Neuron (in vitro differentiated cells): ENCODE data around the gene KLF13.

ENCODE experiments used
- H2AFZ ChIP-seq: one replicate; pipeline ENCODE4 v1.6.1; 2013; ENCODE audit warnings: low read depth, mild to moderate bottlenecking, inconsistent platforms, low read length, moderate library complexity
- H3K27me3 ChIP-seq: one replicate; pipeline ENCODE4 v1.6.1; 2013; ENCODE audit warnings: low read length; ENCODE audit not compliant: insufficient read depth
- H3K36me3 ChIP-seq: one replicate; pipeline ENCODE4 v1.6.1; 2013; ENCODE audit warnings: low read length; ENCODE audit not compliant: insufficient read depth
- H3K4me1 ChIP-seq: one replicate; pipeline ENCODE4 v1.6.1; 2013; ENCODE audit warnings: low read length; ENCODE audit not compliant: insufficient read depth
- H3K4me3 ChIP-seq: 2 replicates; pipeline ENCODE4 v1.5.1; 2013; ENCODE audit warnings: mild to moderate bottlenecking, low read length, moderate library complexity
- H3K9me3 ChIP-seq: one replicate; pipeline ENCODE4 v1.6.1; 2013; ENCODE audit warnings: low read length

The KLF13 gene

DNA sequence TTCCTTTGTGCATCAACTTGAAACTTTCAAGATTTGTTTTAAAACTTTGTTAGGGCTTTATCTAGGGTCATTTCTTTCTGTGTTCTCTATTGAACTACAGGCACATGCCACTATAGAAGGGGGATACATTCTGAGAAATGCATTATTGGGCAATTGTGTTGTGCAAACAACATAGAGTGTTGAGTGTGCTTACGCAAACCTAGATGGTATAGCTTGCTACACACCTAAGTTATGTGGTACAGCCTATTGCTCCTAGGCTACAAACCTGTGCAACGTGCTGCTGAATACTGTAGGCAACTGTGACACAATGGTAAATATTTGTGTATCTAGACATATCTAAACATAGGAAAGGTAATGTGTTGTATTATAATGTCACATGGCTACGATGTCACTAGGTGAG, 33.0 kb upstream of the KLF13 start:
- H3K9me3 ChIP-seq = no peaks in the 10 kb centered on the region
- H2AFZ ChIP-seq = no peak overlapping the region
- no peak overlapping the region for H3K4me3 ChIP-seq
- H3K36me3 ChIP-seq = no peaks in the 10 kb centered on the region
- peaks cover 9% of the 10 kb centered on the region for H3K4me1 ChIP-seq
- peaks cover 12% of the 10 kb centered on the region for H3K27me3 ChIP-seq

- Histone ChIP-seq H3K4me3 (no peak overlapping the region), H3K4me1 (peaks cover 9% of the 10 kb centered on the region), H2AFZ (no peak overlapping the region), H3K27me3 (peaks cover 12% of the 10 kb centered on the region), H3K9me3 (no peaks in the 10 kb centered on the region), H3K36me3 (no peaks in the 10 kb centered on the region)
These were observed 32.6 kb upstream of the KLF13 start for GRCh38 chr15:31294067-31294466.

DNA sequence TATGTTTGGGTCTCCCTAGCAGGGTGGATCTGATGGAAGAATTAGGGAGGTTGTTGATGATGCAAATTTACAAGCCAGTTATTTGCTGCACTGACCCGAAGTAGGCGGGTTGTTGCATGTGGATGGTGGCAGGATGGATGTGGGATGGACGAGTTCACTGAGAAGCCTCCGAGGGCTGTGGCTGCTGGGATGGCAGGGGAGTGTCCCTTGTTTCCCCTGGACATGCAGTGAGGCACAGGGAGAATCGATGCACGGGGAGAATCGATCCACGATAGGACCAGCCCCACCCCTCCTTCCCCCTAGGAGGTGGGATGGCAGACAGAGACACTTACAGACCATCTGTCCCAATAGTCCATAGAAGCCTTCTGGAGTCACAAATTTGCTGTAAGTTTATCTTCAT, 31.0 kb upstream of the KLF13 start:
- H3K36me3 ChIP-seq = no peaks in the 10 kb centered on the region
- peaks cover 12% of the 10 kb centered on the region for H3K27me3 ChIP-seq
- H3K4me1 ChIP-seq = peaks cover 9% of the 10 kb centered on the region
- H3K4me3 ChIP-seq = no peak overlapping the region
- H3K9me3 ChIP-seq = no peaks in the 10 kb centered on the region
- H2AFZ ChIP-seq = no peak overlapping the region

- no peaks in the 10 kb centered on the region for H3K36me3 ChIP-seq
- H3K4me3 ChIP-seq = no peak overlapping the region
- H3K9me3 ChIP-seq = no peaks in the 10 kb centered on the region
- peaks cover 9% of the 10 kb centered on the region for H3K4me1 ChIP-seq
- H3K27me3 ChIP-seq = peaks cover 12% of the 10 kb centered on the region
- H2AFZ ChIP-seq = no peak overlapping the region
These were observed 30.4 kb upstream of the KLF13 start for GRCh38 chr15:31296219-31296645.

GRCh38 chr15:31296646-31297574, 29.7 kb upstream of the KLF13 start:
- Histone ChIP-seq H3K36me3 (no peaks in the 10 kb centered on the region), H3K27me3 (peaks cover 12% of the 10 kb centered on the region), H3K4me1 (peaks cover 11% of the 10 kb centered on the region), H3K9me3 (no peaks in the 10 kb centered on the region), H3K4me3 (no peak overlapping the region), H2AFZ (no peak overlapping the region)

DNA sequence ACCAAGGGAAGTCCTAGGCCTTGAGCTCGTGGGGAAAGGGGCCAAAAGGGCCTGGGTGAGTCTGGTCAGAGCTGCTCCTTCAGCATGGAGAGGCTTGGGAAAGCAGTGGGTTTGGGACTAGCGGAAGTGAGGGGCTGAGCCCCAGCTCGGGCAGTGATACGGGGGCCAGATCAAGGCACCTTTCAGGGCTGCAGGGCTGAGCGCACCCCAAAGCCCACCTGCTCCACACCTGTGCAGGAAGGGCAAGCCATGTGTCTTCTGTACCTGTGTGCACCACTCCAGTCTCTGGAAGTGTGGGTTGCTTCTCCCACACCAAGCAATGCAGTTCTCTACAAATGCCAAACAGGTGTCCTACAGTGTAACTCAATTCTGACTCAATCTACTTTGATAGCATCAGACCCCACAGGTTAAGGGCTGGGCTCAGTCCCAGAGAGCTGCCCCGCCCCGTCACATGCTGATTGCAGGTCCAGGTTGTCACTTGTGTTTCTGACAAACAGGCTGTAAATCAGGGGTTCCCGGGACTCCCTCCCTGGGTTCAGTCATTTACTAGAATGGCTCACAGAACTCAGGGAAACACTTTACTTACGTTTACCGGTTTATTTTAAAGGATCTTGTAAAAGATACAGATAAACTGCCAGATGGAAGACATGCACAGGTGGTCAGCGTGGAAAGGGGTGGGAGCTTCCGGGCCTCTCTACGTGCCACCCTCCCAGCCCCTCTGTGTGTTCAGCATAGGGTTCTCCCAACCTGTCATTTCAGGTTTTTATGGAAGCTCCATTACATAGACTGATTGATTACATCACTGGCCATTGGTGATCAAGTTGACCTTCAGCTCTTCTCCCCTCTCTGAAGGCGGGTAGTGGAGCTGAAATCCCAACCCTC, 28.8 kb upstream of the KLF13 start:
- no peaks in the 10 kb centered on the region for H3K9me3 ChIP-seq
- no peaks in the 10 kb centered on the region for H3K36me3 ChIP-seq
- peaks cover 11% of the 10 kb centered on the region for H3K4me1 ChIP-seq
- H3K27me3 ChIP-seq = peaks cover 10% of the 10 kb centered on the region
- H2AFZ ChIP-seq = no peak overlapping the region
- H3K4me3 ChIP-seq = no peak overlapping the region

GRCh38 chr15:31298707-31299172, 27.9 kb upstream of the KLF13 start:
- no peak overlapping the region for H2AFZ ChIP-seq
- no peak overlapping the region for H3K4me3 ChIP-seq
- peaks cover 19% of the 10 kb centered on the region for H3K4me1 ChIP-seq
- H3K36me3 ChIP-seq = no peaks in the 10 kb centered on the region
- H3K9me3 ChIP-seq = no peaks in the 10 kb centered on the region
- peaks cover 9% of the 10 kb centered on the region for H3K27me3 ChIP-seq

GRCh38 chr15:31300208-31300661, 26.4 kb upstream of the KLF13 start:
- H3K27me3 ChIP-seq = peaks cover 7% of the 10 kb centered on the region
- H3K36me3 ChIP-seq = no peaks in the 10 kb centered on the region
- no peaks in the 10 kb centered on the region for H3K9me3 ChIP-seq
- H3K4me1 ChIP-seq = peaks cover 34% of the 10 kb centered on the region
- no peak overlapping the region for H2AFZ ChIP-seq
- no peak overlapping the region for H3K4me3 ChIP-seq

- Histone ChIP-seq H3K9me3 (no peaks in the 10 kb centered on the region), H3K4me1 (peaks cover 43% of the 10 kb centered on the region), H3K27me3 (peaks cover 7% of the 10 kb centered on the region), H3K4me3 (no peak overlapping the region), H2AFZ (no peak overlapping the region), H3K36me3 (no peaks in the 10 kb centered on the region)
These were observed 25.5 kb upstream of the KLF13 start for GRCh38 chr15:31300981-31301672.

DNA sequence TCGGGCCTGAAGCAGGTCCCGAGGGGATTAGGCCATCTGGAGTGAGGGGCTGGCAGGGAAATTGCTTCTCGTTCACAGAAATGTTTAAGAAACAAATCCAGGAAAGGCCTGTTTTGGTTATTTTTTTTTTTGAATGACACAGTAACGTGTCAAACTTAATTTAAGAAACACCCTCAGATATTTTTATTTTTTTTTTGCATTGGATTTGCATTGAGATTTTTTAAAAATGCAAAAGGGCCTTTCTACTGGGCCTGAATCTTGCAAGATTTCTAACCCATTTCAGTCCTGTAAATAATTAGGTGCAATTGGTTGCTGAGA, 25.0 kb upstream of the KLF13 start:
- H3K9me3 ChIP-seq = no peaks in the 10 kb centered on the region
- no peak overlapping the region for H3K4me3 ChIP-seq
- H3K36me3 ChIP-seq = no peaks in the 10 kb centered on the region
- peaks cover 42% of the 10 kb centered on the region for H3K4me1 ChIP-seq
- no peak overlapping the region for H2AFZ ChIP-seq
- H3K27me3 ChIP-seq = peaks cover 6% of the 10 kb centered on the region

GRCh38 chr15:31302029-31302657, 24.5 kb upstream of the KLF13 start:
- Histone ChIP-seq H2AFZ (no peak overlapping the region), H3K9me3 (no peaks in the 10 kb centered on the region), H3K36me3 (no peaks in the 10 kb centered on the region), H3K27me3 (peaks cover under 1% of the 10 kb centered on the region), H3K4me1 (peaks cover 42% of the 10 kb centered on the region), H3K4me3 (no peak overlapping the region)
